K562 (cell line): ENCODE data around the gene KCTD6. TPM values are rescaled to one million over a fixed set of nuclear protein-coding genes. Genes with fewer than 3 reads are reported as not detected.

Experiments used
- ATAC-seq: fragments of 200-7000 bp; cut with Tn5 transposase; 3 replicates; pipeline ENCODE4 v1.9.1; 2020; ENCODE audit warnings: moderate library complexity
- BruUV-seq: library from RNA; stranded (reverse); fragments of 400-500 nt; replicated peaks from 2 replicates; lab custom pipeline; 2021; lab: Mats Ljungman, UMichigan
- CTCF ChIA-PET: fragments of 300-600 bp; formaldehyde crosslinking; extraction: SDS; loops from one replicate; lab custom pipeline; 2021; ENCODE audit warnings: low intra/inter-chr PET ratio; lab: Yijun Ruan, JAX
- POLR2A ChIA-PET: fragments of 300-600, 350-650 bp; sonication (Branson Sonifier 250); formaldehyde crosslinking; extraction: SDS; loops from one replicate; lab custom pipeline; 2021; ENCODE audit warnings: antibody characterized with exemption, inconsistent platforms; lab: Yijun Ruan, JAX
- DNase-seq, 4 experiments: peaks; one replicate each; pipeline versions ENCODE4 v3.0.0 to v3.0.0-alpha.2; 2011 to 2018; ENCODE audit warnings: low spot score in 3 of 4, mixed read lengths in 3 of 4; ENCODE audit errors: extremely low read depth in 1 of 4
- FAIRE-seq: peaks from 2 replicates; lab custom pipeline; 2011; peaks lifted over from hg19 to GRCh38; lab: Jason Lieb, UNC
- H2AFZ ChIP-seq: 2 replicates; pipeline ENCODE4 v1.6.0; 2011; ENCODE audit warnings: low read depth, low read length, control low read depth, inconsistent platforms
- H3K27ac ChIP-seq: fragments of 200-600 bp; 3 replicates; pipeline ENCODE4 v1.8.0; 2011; ENCODE audit warnings: low read depth, mild to moderate bottlenecking, control low read depth, inconsistent platforms, low read length, moderate library complexity, mixed read lengths; ENCODE audit errors: extremely low read depth
- H3K27me3 ChIP-seq, 2 experiments: fragments of 300-600 bp in 1 of 2; 2 replicates in 1 of 2; 3 replicates in 1 of 2; pipeline versions ENCODE4 v1.6.0 to v1.8.0; 2011; ENCODE audit warnings: inconsistent platforms in 2 of 2, low read length in 2 of 2, mild to moderate bottlenecking in 1 of 2, mixed read lengths in 1 of 2, moderate library complexity in 1 of 2; ENCODE audit not compliant: control insufficient read depth in 2 of 2, insufficient read depth in 2 of 2
- H3K36me3 ChIP-seq: fragments of 300-600 bp; 3 replicates; pipeline ENCODE4 v1.8.0; 2011; ENCODE audit warnings: mild to moderate bottlenecking, low read length, inconsistent platforms; ENCODE audit not compliant: control insufficient read depth, insufficient read depth
- H3K4me1 ChIP-seq, 2 experiments: fragments of 200-600 bp in 1 of 2; replicated peaks in 1 of 2; 2 replicates in 1 of 2; 3 replicates in 1 of 2; pipeline versions ENCODE4 v1.5.1 to v1.8.0; 2011; ENCODE audit warnings: inconsistent platforms in 2 of 2, low read length in 2 of 2, mild to moderate bottlenecking in 1 of 2, mixed read lengths in 1 of 2, moderate library complexity in 1 of 2; ENCODE audit not compliant: control insufficient read depth in 2 of 2, insufficient read depth in 2 of 2
- H3K4me2 ChIP-seq: 2 replicates; pipeline ENCODE4 v1.6.1; 2011; ENCODE audit warnings: low read length, control low read depth, inconsistent platforms, mixed read lengths; ENCODE audit not compliant: insufficient read depth
- H3K4me3 ChIP-seq: fragments of 200-600 bp; sonication (generic), shearing (Covaris generic); 2 replicates; pipeline ENCODE4 v1.5.1; 2016; ENCODE audit warnings: control low read depth, inconsistent platforms
- H3K79me2 ChIP-seq: fragments of 200-600 bp; 3 replicates; pipeline ENCODE4 v1.8.0; 2011; ENCODE audit warnings: low read length, inconsistent platforms; ENCODE audit not compliant: control insufficient read depth, insufficient read depth
- H3K9ac ChIP-seq, 2 experiments: 2 replicates each; pipeline versions ENCODE4 v1.6.0 to v1.6.1; 2011; ENCODE audit warnings: low read depth in 2 of 2, low read length in 2 of 2, control low read depth in 1 of 2, inconsistent platforms in 1 of 2, mild to moderate bottlenecking in 1 of 2, mixed read lengths in 1 of 2; ENCODE audit not compliant: insufficient read depth in 1 of 2
- H3K9me1 ChIP-seq: one replicate; pipeline ENCODE4 v1.6.0; 2011; ENCODE audit warnings: inconsistent platforms, mild to moderate bottlenecking, low read length, moderate library complexity; ENCODE audit not compliant: control insufficient read depth, insufficient read depth
- H3K9me3 ChIP-seq: replicated peaks from 2 replicates; pipeline ENCODE4 v1.5.1; 2011; ENCODE audit warnings: low read depth, low read length, inconsistent platforms; ENCODE audit not compliant: control insufficient read depth, insufficient read depth
- H4K20me1 ChIP-seq: replicated peaks from 2 replicates; pipeline ENCODE4 v1.6.1; 2011; ENCODE audit warnings: low read length, inconsistent platforms, mixed read lengths; ENCODE audit not compliant: control insufficient read depth, insufficient read depth
- ATF7 ChIP-seq: fragments of 450-650 bp; IDR thresholded peaks from 2 replicates; pipeline ENCODE4 v1.7.1; 2014; ENCODE audit warnings: mild to moderate bottlenecking, moderate library complexity
- CBX3 ChIP-seq, 2 experiments: IDR thresholded peaks; 1 replicate in 1 of 2; 2 replicates in 1 of 2; pipeline ENCODE4 v1.6.1; 2012; ENCODE audit warnings: inconsistent platforms in 2 of 2, low read length in 2 of 2, borderline replicate concordance in 1 of 2, control low read depth in 1 of 2
- FOXJ3 ChIP-seq: sonication (generic); formaldehyde crosslinking; IDR thresholded peaks from 2 replicates; pipeline ENCODE4 v1.4.0; 2020; ENCODE audit warnings: mild to moderate bottlenecking, missing genetic modification reagents
- JUNB ChIP-seq: fragments of 450-650 bp; formaldehyde crosslinking; conservative IDR thresholded peaks from 2 replicates; pipeline ENCODE4 v1.4.0; 2020; ENCODE audit warnings: mild to moderate bottlenecking
- MECOM ChIP-seq: fragments of 250-450 bp; sonication (Bioruptor Pico); IDR thresholded peaks from 2 replicates; pipeline ENCODE4 v1.8.0; 2022; ENCODE audit warnings: inconsistent platforms
- NEUROD1 ChIP-seq: fragments of 150-350 bp; IDR thresholded peaks from 2 replicates; pipeline ENCODE4 v1.6.1; 2014; ENCODE audit warnings: borderline replicate concordance, low read length, low read depth; ENCODE audit not compliant: partially characterized antibody
- NR2C1 ChIP-seq, 2 experiments: fragments of 450-650 bp; IDR thresholded peaks; 2 replicates each; pipeline ENCODE4 v1.6.1; 2017; ENCODE audit warnings: mild to moderate bottlenecking in 2 of 2, antibody characterized with exemption in 1 of 2, inconsistent platforms in 1 of 2, missing compliant biosample characterization in 1 of 2, missing genetic modification characterization in 1 of 2
- TCFL5 ChIP-seq: fragments of 250-450 bp; sonication (Bioruptor Pico); conservative IDR thresholded peaks from 2 replicates; pipeline ENCODE4 v1.6.1; 2021; ENCODE audit warnings: mild to moderate bottlenecking, moderate library complexity, matching md5 sums
- YBX1 ChIP-seq: fragments of 450-650 bp; IDR thresholded peaks from 2 replicates; pipeline ENCODE4 v1.7.1; 2016; ENCODE audit warnings: mild to moderate bottlenecking
- ZC3H11A ChIP-seq: IDR thresholded peaks from 2 replicates; pipeline ENCODE4 v1.6.1; 2012; ENCODE audit warnings: low read depth, low read length, improper control_type of control experiment
- ZNF584 ChIP-seq: fragments of 200-800 bp; sonication (Bioruptor generic); IDR thresholded peaks from 2 replicates; pipeline ENCODE4 v1.6.1; 2016; ENCODE audit warnings: low read depth, mild to moderate bottlenecking, missing genetic modification characterization, missing compliant biosample characterization
- WGBS: fragments of 100-300 bp; shearing (Covaris generic); methylation state at CpG from one replicate; pipeline ENCODE4 v1.1.6; 2016; ENCODE audit warnings: low coverage, mixed read lengths; ENCODE audit not compliant: insufficient coverage; ENCODE audit errors: missing lambda C conversion rate; 5-methylcytosine and 5-hydroxymethylcytosine counted together
- in situ Hi-C: fragments of 300-500 bp; cut with MboI; formaldehyde crosslinking; loops from 4 replicates; pipeline ENCODE4 v1.15.0; 2018; ENCODE audit warnings: inconsistent platforms, mixed read lengths
- intact Hi-C: fragments of 100-400 bp; cut with micrococcal nuclease; formaldehyde crosslinking; loops from 2 replicates; pipeline ENCODE4 v1.14.2; 2022
- polyA plus RNA-seq, 8 experiments: library from polyadenylated mRNA; depleted of rRNA in 4 of 8; stranded (reverse) in 5 of 8; unstranded in 3 of 8; fragments of >200 nt; fragmentation: Nextera tagmentation in 2 of 8; fragmentation: Illumina TruSeq in 1 of 8; extraction: Ambion mirVana in 2 of 8; extraction: Trizol in 1 of 8; gene quantifications; 2 replicates each; pipeline versions ENCODE4 v1.2.1 to v1.2.3, GENCODE V29; 2011 to 2014; ENCODE audit warnings: inconsistent platforms in 1 of 8, missing spikeins in 1 of 8
- total RNA-seq, 7 experiments: library from RNA; depleted of rRNA in 6 of 7; stranded (reverse); fragments of >200 nt in 6 of 7; fragmentation: Illumina TruSeq in 2 of 7; extraction: Trizol in 2 of 7; gene quantifications; 2 replicates each; pipeline versions ENCODE4 v1.2.1 to v1.2.3, GENCODE V29; 2011 to 2021; ENCODE audit warnings: low replicate concordance in 1 of 7
- TF ChIP-seq, protein P1 (sequence below): fragments of 450-650 bp; conservative IDR thresholded peaks from 2 replicates; pipeline ENCODE4 v1.6.1; 2016; ENCODE audit warnings: missing genetic modification characterization, low read depth, mild to moderate bottlenecking, missing compliant biosample characterization, moderate library complexity
- TF ChIP-seq, protein P2 (sequence below): sonication (generic); formaldehyde crosslinking; IDR thresholded peaks from 2 replicates; pipeline ENCODE4 v1.5.0; 2020; ENCODE audit warnings: missing genetic modification reagents
- TF ChIP-seq, protein P3 (sequence below): sonication (generic); formaldehyde crosslinking; IDR thresholded peaks from 2 replicates; pipeline ENCODE4 v1.8.0; 2022; ENCODE audit warnings: mild to moderate bottlenecking, low read depth, missing genetic modification reagents

The KCTD6 gene
- total and polyA plus RNA-seq, 9 of the 15 experiments (the other 6 are each of a cell fraction or from before 2014, with no cell fraction given), result 2.1 to 5.9 (median 4.5) TPM

DNA sequence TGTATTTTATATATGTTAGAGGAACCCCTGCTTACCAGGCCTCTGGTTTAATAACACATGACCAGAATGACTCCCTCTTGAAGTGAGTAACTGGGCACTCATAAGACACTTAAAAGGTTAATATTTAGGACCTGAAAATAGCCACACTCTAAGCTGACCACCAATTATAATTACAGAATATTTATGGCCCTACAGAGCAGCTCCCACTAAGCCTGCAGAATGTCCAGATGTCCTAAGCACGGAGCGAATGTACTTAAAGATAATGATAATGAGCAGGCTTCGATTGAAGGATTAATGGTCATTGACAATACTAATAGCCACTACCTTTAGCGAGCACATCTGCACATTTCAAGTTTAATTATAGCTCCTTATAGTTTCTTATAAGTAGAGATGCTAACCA lies 22.8 kb upstream of the KCTD6 start:
- H3K4me2 ChIP-seq, result no peak overlapping the region
- H3K27me3 ChIP-seq, result no peaks in the 10 kb centered on the region
- POLR2A ChIA-PET, result interaction anchor here (0.6 to 0.8 kb wide), 2 partner anchors 53 to 163 kb away, joined by 3 to 4 read pairs; no protein-coding TSS in a partner anchor
- H3K9ac ChIP-seq, result no peak overlapping the region
- in situ Hi-C loops, result no loop called here
- TF ChIP-seq ZNF584 (CRISPR knock-in tag), result no peak
- TF ChIP-seq, protein P1, sequence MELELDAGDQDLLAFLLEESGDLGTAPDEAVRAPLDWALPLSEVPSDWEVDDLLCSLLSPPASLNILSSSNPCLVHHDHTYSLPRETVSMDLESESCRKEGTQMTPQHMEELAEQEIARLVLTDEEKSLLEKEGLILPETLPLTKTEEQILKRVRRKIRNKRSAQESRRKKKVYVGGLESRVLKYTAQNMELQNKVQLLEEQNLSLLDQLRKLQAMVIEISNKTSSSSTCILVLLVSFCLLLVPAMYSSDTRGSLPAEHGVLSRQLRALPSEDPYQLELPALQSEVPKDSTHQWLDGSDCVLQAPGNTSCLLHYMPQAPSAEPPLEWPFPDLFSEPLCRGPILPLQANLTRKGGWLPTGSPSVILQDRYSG (tag), result no peak
- TF ChIP-seq NR2C1 (IDR thresholded peaks at IDR 0.05), result no peak
- TF ChIP-seq NR2C1 (tag; IDR thresholded peaks at IDR 0.05), result no peak
- no peak for TF ChIP-seq TCFL5
- no peak for TF ChIP-seq MECOM (CRISPR knock-in tag)
- no peak for TF ChIP-seq FOXJ3 (CRISPR knock-in tag)
- TF ChIP-seq ZC3H11A, result no peak
- TF ChIP-seq, protein P2, sequence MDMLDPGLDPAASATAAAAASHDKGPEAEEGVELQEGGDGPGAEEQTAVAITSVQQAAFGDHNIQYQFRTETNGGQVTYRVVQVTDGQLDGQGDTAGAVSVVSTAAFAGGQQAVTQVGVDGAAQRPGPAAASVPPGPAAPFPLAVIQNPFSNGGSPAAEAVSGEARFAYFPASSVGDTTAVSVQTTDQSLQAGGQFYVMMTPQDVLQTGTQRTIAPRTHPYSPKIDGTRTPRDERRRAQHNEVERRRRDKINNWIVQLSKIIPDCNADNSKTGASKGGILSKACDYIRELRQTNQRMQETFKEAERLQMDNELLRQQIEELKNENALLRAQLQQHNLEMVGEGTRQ (CRISPR knock-in tag), result no peak
- TF ChIP-seq CBX3 (IDR thresholded peaks at IDR 0.05; ENCODE audit: borderline replicate concordance in 1 of 2, low read length in 2 of 2), result no peak
- no peak for TF ChIP-seq ATF7
- TF ChIP-seq YBX1, result no peak
- no peak for TF ChIP-seq JUNB (CRISPR knock-in tag)
- no peak for TF ChIP-seq NEUROD1
- TF ChIP-seq, protein P3, sequence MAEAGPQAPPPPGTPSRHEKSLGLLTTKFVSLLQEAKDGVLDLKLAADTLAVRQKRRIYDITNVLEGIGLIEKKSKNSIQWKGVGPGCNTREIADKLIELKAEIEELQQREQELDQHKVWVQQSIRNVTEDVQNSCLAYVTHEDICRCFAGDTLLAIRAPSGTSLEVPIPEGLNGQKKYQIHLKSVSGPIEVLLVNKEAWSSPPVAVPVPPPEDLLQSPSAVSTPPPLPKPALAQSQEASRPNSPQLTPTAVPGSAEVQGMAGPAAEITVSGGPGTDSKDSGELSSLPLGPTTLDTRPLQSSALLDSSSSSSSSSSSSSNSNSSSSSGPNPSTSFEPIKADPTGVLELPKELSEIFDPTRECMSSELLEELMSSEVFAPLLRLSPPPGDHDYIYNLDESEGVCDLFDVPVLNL (CRISPR knock-in tag), result no peak
- FAIRE-seq (no peak), DNase-seq (no peak), ATAC-seq (no peak)
- no peaks in the 10 kb centered on the region for H4K20me1 ChIP-seq
- BruUV-seq, result no TSS peak
- H3K9me3 ChIP-seq, result no peaks in the 10 kb centered on the region
- H3K79me2 ChIP-seq, result no peaks in the 10 kb centered on the region
- CTCF ChIA-PET, result no interaction called here
- H3K36me3 ChIP-seq, result no peaks in the 10 kb centered on the region
- WGBS, result 25% methylated on average over 4 of the region's 4 CpGs
- H3K4me3 ChIP-seq, result no peak overlapping the region
- no peak overlapping the region for H3K27ac ChIP-seq
- H3K4me1 ChIP-seq, result peaks cover 0 to 10% of the 10 kb centered on the region in 2 experiments; a peak in 4 of 5 replicates
- H2AFZ ChIP-seq, result no peak overlapping the region
- intact Hi-C loops, result no loop called here
- no peaks in the 10 kb centered on the region for H3K9me1 ChIP-seq
